Measurements from ENCODE around the gene KANK3.
"Not testable (repeated sequence)": the region's sequence is repeated elsewhere in the genome, so short reads cannot be mapped to it uniquely, and the experiment has no call there.

KANK3 gene

GRCh38 chr19:8342684-8343482, at the start of gene KANK3:
KANK3 (minus strand) TSS chr19:8343262; CDS start chr19:8337828, 5,434 bp downstream.
- DNase-seq: peak; percentile 81

DNA sequence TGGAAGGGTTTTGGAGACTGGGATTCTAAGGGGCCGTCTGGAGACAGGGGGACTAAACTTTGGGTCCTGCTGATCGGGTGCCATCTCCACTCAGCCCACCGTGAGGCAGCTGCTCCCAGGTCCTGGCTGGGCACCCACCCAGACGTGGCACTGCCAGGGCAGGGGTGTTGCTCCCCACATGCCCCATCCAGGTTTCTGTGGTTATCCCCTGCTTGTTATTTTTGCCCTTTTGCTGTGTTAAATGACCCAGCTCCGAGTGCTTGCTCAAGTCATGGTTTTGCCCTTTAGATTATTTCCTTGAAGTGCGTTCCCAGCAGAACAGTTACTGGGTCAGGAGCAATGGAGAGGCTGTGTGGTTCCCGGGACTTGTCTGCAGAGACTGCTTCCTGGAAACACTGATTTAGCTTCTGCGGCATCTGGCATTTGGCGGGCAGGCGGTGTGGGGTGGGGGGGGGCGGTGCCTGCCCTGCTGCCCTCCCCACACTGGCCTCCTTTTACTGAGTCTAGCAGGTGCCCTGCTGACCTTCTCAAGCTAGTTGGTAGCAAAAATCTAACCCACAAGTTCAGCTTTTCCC, 49.0 kb upstream of the KANK3 start:
- DNase-seq: no peak

- no peak for DNase-seq
Measured at GRCh38 chr19:8391198-8392016, 48.3 kb upstream of the KANK3 start.

- DNase-seq: peak; percentile 88
Measured at GRCh38 chr19:8390617-8390981, 47.5 kb upstream of the KANK3 start.

DNA sequence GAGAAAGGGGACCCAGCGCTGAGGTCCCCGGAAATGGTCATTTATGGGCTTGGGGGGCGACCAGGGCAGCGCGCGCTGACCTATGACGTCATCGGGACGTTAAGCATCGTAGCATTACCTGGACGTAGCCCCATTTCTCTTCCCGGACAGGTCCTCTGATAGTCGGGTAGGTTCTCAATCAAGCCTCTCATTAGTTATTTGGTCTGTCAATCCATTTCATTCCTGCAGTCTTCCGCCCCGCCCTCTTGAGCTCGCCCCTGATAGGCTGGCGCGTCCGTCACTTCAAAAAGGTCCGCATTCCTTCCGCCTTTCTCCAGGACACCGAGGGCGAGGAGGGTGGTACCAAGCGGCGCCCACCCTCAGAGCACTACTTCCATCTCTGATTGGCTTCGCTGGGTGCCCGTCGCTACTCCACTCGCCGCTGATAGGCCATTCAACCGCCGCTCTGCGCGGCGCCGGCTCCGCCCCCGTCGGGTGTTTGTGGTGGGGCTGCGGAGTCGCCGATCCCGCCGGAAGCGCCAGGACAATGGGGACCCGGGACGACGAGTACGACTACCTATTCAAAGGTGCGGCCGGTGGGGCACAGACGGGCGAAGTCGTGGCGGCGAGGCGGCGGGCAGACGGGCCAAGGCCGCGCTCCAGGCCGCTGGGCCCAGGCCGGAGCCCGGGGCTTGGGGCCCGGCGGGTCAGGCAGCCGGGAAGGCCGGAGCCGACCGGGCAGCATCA, 47.0 kb upstream of the KANK3 start, which contains the start of gene RAB11B:
TSS of gene RAB11B (plus strand) at position 470 of the 726 bp plus-strand sequence. CDS start at position 527, 57 bp downstream.
- DNase-seq: peak; percentile 100

GRCh38 chr19:8388612-8388958, 45.5 kb upstream of the KANK3 start:
- no peak for DNase-seq

DNA sequence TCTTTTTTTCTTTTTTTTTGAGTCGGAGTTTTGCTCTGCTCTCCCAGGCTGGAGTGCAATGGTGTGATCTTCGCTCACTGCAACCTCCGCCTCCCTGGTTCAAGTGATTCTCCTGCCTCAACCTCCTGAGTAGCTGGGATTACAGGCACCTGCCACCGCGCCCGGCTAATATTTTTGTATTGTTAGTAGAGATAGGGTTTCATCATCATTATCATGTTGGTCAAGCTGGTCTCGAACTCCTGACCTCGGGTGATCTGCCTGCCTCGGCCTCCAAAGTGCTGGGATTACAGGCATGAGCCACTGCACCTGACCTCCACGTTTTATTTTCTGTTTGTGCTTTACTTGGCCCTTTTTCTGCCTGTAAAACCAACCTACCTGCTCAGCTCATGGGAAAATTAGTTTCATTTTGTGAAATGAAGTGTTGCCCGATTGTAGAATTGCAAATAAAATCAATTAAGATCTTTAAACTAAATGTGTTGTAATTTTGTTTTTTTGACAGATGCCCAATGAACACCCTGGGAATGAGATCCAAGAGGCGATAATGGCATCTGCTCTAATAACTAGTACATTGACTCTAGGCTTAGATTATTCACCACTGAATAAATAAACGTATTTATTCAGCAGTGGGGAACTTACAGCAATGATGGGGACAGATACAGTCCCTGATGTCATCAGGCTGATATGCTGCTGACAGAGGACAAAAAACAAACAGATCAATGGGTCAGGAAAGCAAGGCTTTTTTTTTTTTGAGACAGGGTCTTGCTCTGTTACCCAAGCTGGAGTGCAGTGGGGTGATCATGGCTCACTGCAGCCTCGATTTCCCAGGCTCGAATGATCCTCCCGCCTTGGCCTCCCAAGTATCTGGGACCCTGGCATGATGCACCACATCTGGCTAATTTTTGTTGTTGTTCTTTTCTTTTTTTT, 44.9 kb upstream of the KANK3 start:
- DNase-seq: no peak

GRCh38 chr19:8386990-8387389, 43.9 kb upstream of the KANK3 start:
- DNase-seq: no peak

DNA sequence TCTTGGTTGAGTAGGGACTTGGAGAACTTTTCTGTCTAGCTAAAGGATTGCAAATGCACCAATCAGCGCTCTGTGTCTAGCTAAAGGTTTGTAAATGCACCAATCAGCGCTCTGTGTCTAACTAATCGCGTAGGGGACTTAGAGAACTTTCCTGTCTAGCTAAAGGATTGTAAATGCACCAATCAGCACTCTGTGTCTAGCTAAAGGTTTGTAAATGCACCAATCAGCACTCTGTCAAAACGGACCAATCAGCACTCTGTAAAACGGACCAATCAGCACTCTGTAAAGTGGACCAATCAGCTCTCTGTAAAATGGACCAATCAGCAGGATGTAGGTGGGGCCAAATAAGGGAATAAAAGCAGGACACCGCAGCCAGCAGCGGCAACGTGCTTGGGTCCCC, 43.4 kb upstream of the KANK3 start:
- DNase-seq: not testable (repeated sequence)

GRCh38 chr19:8385566-8385965, 42.5 kb upstream of the KANK3 start:
- not testable (repeated sequence) for DNase-seq

- DNase-seq: not testable (repeated sequence)
Measured at GRCh38 chr19:8385103-8385502, 42.0 kb upstream of the KANK3 start.

- not testable (repeated sequence) for DNase-seq
Measured at GRCh38 chr19:8384569-8384968, 41.5 kb upstream of the KANK3 start.

- not testable (repeated sequence) for DNase-seq
Measured at GRCh38 chr19:8379156-8379891, 36.3 kb upstream of the KANK3 start.

GRCh38 chr19:8377598-8377997, 34.5 kb upstream of the KANK3 start:
- DNase-seq: no peak

- DNase-seq: not testable (repeated sequence)
Measured at GRCh38 chr19:8376373-8376974, 33.4 kb upstream of the KANK3 start.

DNA sequence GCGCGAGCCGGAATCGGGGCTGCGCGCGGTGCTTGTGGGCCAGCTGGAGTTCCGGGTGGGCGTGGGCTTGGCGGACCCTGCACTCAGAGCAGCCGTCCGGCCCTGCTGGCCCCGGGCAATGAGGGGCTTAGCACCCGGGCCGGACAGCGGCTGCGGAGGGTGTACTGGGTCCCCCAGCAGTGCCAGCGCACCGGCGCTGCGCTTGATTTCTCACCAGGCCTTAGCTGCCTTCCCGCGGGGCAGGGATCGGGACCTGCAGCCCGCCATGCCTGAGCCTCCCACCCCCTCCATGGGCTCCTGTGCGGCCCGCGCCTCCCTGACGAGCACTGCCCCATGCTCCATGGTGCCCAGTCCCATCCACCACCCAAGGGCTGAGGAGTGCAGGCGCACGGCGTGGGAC, 32.7 kb upstream of the KANK3 start:
- DNase-seq: not testable (repeated sequence)

GRCh38 chr19:8373867-8374813, 31.1 kb upstream of the KANK3 start:
- no peak for DNase-seq

DNA sequence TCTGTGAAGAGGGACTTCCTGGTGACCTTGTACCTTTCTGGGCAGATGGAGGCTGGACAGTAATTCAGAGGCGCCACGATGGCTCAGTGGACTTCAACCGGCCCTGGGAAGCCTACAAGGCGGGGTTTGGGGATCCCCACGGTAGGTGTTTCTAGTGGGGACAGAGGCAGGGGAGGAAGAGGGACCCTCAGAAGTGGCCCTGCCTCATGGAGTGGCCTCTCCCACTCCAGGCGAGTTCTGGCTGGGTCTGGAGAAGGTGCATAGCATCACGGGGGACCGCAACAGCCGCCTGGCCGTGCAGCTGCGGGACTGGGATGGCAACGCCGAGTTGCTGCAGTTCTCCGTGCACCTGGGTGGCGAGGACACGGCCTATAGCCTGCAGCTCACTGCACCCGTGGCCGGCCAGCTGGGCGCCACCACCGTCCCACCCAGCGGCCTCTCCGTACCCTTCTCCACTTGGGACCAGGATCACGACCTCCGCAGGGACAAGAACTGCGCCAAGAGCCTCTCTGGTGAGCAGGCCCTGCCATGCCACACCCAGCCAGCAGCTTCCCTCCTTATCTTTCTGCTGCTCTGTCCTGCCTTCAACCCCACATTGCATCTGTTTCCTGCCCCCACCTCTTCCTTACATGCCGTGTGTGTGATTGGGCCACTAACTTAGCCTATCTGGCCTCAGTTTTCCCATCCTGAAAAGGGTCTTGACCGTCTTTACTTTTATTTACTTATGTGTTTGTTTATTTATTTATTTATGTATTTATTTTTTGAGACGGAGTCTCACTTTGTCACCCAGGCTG, 28.1 kb upstream of the KANK3 start:
- no peak for DNase-seq
